Right lobe of liver (tissue), 6 donors: ENCODE results near the gene NPDC1. TPM values are rescaled to one million over a fixed set of nuclear protein-coding genes. Genes with fewer than 3 reads are reported as not detected.

ENCODE experiments used
- ATAC-seq, 4 donors: fragments of 200-7000 bp; cut with Tn5 transposase; one replicate each; pipeline ENCODE4 v1.9.1; 2020; ENCODE audit warnings: mild to moderate bottlenecking in 4 of 4, moderate library complexity in 4 of 4
- DNase-seq, 3 donors: peaks; one replicate each; pipeline ENCODE4 v3.0.0-alpha.2; 2020
- H3K27ac ChIP-seq, 3 donors: fragments of 200-600 bp; one replicate each; pipeline ENCODE4 v1.8.0; 2022
- H3K27me3 ChIP-seq, 2 donors: fragments of 200-600 bp; one replicate each; pipeline ENCODE4 v1.8.0; 2022
- H3K36me3 ChIP-seq, 4 donors: fragments of 200-600 bp; sonication (generic) in 1 of 4; one replicate each; pipeline versions ENCODE4 v1.5.1 to v1.8.0; 2017 to 2022; ENCODE audit warnings: control low read depth in 1 of 4
- H3K4me1 ChIP-seq, 4 donors: fragments of 200-600 bp; sonication (generic) in 1 of 4; one replicate each; pipeline versions ENCODE4 v1.5.1 to v1.8.0; 2017 to 2022; ENCODE audit warnings: control low read depth in 1 of 4
- H3K4me3 ChIP-seq, 3 donors: fragments of 200-600 bp; one replicate each; pipeline ENCODE4 v1.8.0; 2022
- H3K9me3 ChIP-seq, 4 donors: fragments of 200-600 bp; sonication (generic) in 1 of 4; one replicate each; pipeline versions ENCODE4 v1.5.1 to v1.8.0; 2017 to 2022; ENCODE audit warnings: control low read depth in 1 of 4
- POLR2A ChIP-seq: fragments of 450-650 bp; IDR thresholded peaks from one replicate; pipeline ENCODE4 v1.6.1; 2017; ENCODE audit warnings: antibody characterized with exemption, mild to moderate bottlenecking
- WGBS: methylation state at CpG from one replicate; pipeline ENCODE4 v1.1.6; 2018; ENCODE audit warnings: low coverage, low lambda C conversion rate; ENCODE audit not compliant: insufficient coverage; ENCODE audit errors: missing lambda C conversion rate; 5-methylcytosine and 5-hydroxymethylcytosine counted together
- intact Hi-C, 2 donors: fragments of 100-400 bp; cut with DNase I; formaldehyde crosslinking; loops; one replicate each; pipeline versions ENCODE4 v1.11.2 to v1.14.1; 2022
- total RNA-seq, 6 experiments: library from RNA; depleted of rRNA in 2 of 6; stranded (reverse); fragments of >200 nt in 2 of 6; fragmentation: NEBNext Ultra II Directional in 3 of 6; extraction: Animal tissue kit (Norgen Biotek cat#: 25700) in 3 of 6; gene quantifications; one replicate each; pipeline versions ENCODE4 v1.1.0 to v1.2.4, GENCODE V29; 2016 to 2023
- TF ChIP-seq, protein P1 (sequence below), 4 donors: fragments of 200-600 bp in 3 of 4; fragments of 450-650 bp in 1 of 4; IDR thresholded peaks; one replicate each; pipeline versions ENCODE4 v1.5.1 to v1.8.0; 2016 to 2022; ENCODE audit warnings: antibody characterized with exemption in 4 of 4, mild to moderate bottlenecking in 2 of 4
- donor health status: DM: no; HTN: yes; CAD: no.
- donor health status: DM: no; HTN: no; CAD: no.
- donor health status: DM: no; HTN: no; CAD: no.
- donor health status: DM: no; HTN: yes; CAD: no.
- donor health status: DM: no; HTN: yes; CAD: no.

NPDC1 gene
- total RNA-seq, 6 experiments from 2014 or later: 9.3 to 14.9 (median 12.2) TPM

DNA sequence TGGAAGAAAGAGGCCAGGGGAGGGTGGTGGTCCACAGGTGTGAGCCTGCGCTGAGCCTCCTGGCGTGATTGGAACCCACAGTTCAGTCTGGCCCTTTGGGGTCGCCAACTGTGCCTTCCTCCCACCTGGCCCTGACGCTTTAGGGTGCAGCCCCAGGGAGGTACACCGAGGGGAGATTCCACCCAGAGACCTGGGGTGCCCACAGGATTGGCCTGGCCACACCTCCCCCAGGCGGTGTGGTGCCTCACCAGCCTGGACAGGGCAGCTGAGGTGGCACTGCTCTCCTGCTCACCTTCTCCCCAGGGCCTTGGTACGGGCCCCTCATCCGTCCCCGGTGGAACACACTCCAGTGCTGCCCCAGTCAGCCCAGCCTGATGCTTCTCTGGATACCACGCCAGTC, 48.6 kb downstream of the NPDC1 start:
- WGBS: 92% methylated on average over 2 of the region's 10 CpGs
- no peaks in the 10 kb centered on the region for H3K36me3 ChIP-seq
- H3K4me1 ChIP-seq: peaks cover 0 to 14% (median 5%) of the 10 kb centered on the region in 4 donors
- DNase-seq (no peak), ATAC-seq (no peak)
- H3K4me3 ChIP-seq: no peak overlapping the region
- H3K27ac ChIP-seq: peak overlapping the region in 1 of 3 donors; percentile 29
- intact Hi-C loops: no loop called here
- H3K27me3 ChIP-seq: no peaks in the 10 kb centered on the region
- TF ChIP-seq, protein P1, sequence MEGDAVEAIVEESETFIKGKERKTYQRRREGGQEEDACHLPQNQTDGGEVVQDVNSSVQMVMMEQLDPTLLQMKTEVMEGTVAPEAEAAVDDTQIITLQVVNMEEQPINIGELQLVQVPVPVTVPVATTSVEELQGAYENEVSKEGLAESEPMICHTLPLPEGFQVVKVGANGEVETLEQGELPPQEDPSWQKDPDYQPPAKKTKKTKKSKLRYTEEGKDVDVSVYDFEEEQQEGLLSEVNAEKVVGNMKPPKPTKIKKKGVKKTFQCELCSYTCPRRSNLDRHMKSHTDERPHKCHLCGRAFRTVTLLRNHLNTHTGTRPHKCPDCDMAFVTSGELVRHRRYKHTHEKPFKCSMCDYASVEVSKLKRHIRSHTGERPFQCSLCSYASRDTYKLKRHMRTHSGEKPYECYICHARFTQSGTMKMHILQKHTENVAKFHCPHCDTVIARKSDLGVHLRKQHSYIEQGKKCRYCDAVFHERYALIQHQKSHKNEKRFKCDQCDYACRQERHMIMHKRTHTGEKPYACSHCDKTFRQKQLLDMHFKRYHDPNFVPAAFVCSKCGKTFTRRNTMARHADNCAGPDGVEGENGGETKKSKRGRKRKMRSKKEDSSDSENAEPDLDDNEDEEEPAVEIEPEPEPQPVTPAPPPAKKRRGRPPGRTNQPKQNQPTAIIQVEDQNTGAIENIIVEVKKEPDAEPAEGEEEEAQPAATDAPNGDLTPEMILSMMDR (IDR thresholded peaks at IDR 0.05): no peak
- no peak for TF ChIP-seq POLR2A
- H3K9me3 ChIP-seq: no peaks in the 10 kb centered on the region

DNA sequence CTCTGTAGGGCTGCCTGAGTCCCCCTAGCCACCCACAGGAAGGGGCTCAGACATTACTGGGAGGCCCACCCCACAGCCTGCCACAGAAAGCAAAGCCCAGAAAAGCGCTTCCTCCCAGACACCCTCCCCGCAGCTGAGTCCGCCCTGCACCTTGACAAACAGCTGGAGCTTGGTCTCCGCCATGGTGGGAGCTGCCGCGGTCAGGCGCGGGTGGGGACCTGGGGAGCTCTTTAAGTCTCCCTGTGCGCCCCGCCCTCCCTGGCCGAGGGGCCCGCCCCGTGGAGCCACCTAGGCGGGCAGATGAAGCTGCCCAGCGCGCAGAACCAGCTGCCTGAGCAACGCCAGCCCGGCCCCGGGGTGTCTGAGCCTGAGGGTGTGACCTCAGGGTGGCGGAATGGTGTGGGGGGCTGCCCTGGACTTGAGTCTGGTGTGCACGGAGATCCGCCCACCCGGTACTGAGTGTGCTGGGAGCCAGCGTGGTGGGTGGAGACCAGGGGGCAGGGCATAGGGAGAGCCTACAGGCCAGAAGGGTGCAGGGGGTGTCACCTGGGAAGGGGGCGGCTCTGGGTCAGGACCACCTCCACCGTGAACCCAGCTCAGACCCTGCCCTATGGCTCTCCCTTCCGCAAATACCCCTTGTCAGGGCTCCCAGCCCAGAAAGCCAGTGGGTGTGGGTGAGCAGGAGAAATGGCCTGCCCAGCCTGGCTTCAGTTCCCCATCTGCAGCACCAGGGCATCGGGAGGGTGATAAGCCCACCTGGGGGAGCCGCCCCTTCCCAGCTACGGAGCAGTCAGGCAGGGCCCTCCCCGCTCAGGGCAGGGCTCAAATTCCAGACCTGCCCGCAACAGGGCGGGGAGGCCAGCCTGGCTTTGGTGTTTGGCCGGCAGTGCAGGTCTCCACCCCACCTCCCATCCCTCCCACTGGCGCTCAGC, 49.4 kb downstream of the NPDC1 start, which contains the start of gene CLIC3:
TSS of gene CLIC3 (minus strand) at position 208 of the 932 bp plus-strand sequence. CDS start at position 183, 25 bp downstream.
- intact Hi-C loops: no loop called here
- WGBS: 17% methylated on average over 1 of the region's 35 CpGs
- Histone ChIP-seq H3K27ac (peak within 1 kb of the TSS in 1 of 3 donors; percentile 29), H3K4me3 (no peak within 1 kb of the TSS), H3K4me1 (peaks cover 0 to 14% (median 5%) of the 10 kb centered on the region in 4 donors), H3K36me3 (no peaks in the 10 kb centered on the region), H3K9me3 (no peaks in the 10 kb centered on the region), H3K27me3 (no peaks in the 10 kb centered on the region)
- DNase-seq (no peak), ATAC-seq (peak in 2 of 4 donors; percentile 1 to 7)
- TF ChIP-seq, protein P1 (IDR thresholded peaks at IDR 0.05): no peak
- TF ChIP-seq POLR2A: no peak

DNA sequence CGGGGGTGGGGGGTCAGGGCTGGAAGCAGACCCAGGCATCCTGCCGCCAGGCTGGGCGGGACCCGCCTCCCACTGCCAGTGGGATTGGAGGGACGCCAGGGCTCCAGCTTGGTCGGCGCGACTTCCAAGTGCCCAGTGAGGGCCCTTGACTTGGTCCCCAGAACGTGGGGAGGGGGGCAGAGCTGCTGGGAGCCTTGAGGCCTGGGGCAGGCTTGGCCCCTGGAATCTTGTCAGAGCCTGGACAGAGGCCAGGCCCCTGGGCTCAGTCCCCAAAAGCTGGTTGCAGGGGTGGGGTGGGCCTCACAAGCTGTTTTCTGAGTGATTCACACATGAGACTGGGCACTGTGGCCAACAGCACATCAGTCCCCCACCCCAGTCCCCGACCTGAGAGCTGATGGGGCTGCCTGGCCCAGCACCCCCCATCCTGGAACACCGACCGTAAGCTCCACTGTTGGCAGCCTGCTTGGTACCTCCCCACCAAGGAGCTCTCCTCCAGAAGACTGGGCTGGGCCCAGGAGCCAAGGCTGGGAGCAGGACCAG, 50.1 kb downstream of the NPDC1 start:
- DNase-seq (no peak), ATAC-seq (no peak)
- WGBS: no CpG with 5 or more reads among the region's 12 CpGs
- intact Hi-C loops: no loop called here
- Histone ChIP-seq H3K4me1 (peaks cover 0 to 14% (median 5%) of the 10 kb centered on the region in 4 donors), H3K27ac (no peak overlapping the region), H3K27me3 (no peaks in the 10 kb centered on the region), H3K4me3 (no peak overlapping the region), H3K36me3 (no peaks in the 10 kb centered on the region), H3K9me3 (no peaks in the 10 kb centered on the region)
- TF ChIP-seq, protein P1 (IDR thresholded peaks at IDR 0.05): no peak
- TF ChIP-seq POLR2A: no peak

DNA sequence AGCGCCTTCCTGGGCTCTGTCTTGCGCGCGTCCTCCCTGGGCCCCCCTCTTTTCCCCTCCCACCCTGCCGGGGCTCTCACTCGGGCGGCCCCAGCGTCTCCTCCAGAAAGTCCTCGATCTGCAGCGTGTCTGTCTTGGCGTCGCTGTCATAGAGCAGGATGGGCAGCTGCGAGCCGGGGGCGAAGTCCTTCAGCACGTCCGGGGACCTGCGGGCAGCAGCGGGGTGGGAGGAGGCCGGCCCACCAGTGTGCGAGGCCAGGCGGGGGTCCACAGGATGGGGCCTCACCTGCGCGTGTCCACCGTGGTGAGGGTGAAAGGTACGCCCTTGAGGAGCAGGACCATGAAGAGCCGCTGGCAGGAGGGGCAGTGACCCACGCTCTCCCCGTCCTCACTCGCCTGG, 50.6 kb downstream of the NPDC1 start:
- no peaks in the 10 kb centered on the region for H3K27me3 ChIP-seq
- DNase-seq (no peak), ATAC-seq (no peak)
- H3K4me1 ChIP-seq: peaks cover 0 to 14% (median 5%) of the 10 kb centered on the region in 4 donors
- intact Hi-C loops: no loop called here
- WGBS: 36% methylated on average over 5 of the region's 30 CpGs
- no peak for TF ChIP-seq POLR2A
- TF ChIP-seq, protein P1 (IDR thresholded peaks at IDR 0.05): no peak
- no peaks in the 10 kb centered on the region for H3K36me3 ChIP-seq
- no peak overlapping the region for H3K4me3 ChIP-seq
- no peaks in the 10 kb centered on the region for H3K9me3 ChIP-seq
- no peak overlapping the region for H3K27ac ChIP-seq
